GM19035 (cell line): ENCODE results near the gene GPHN.
"Not testable (repeated sequence)": the region's sequence is repeated elsewhere in the genome, so short reads cannot be mapped to it uniquely, and the experiment has no call there.

ENCODE experiments used
- ATAC-seq: cut with Tn5 transposase; IDR thresholded peaks from one replicate; pipeline ENCODE4 v1.9.1; 2021; ENCODE audit not compliant: unreplicated experiment

Gene GPHN

GRCh38 chr14:66501592-66501991 lies 6.4 kb upstream of the GPHN start:
- ATAC-seq, result no peak

- ATAC-seq, result not testable (repeated sequence)
These were observed 5.1 kb upstream of the GPHN start for GRCh38 chr14:66502836-66503235.

- ATAC-seq, result no peak
These were observed 4.4 kb upstream of the GPHN start for GRCh38 chr14:66503532-66503931.

GRCh38 chr14:66507181-66507721 lies 696 bp upstream of the GPHN start:
- peak; percentile 23 for ATAC-seq

- ATAC-seq, result no peak
These were observed 549 bp downstream of the GPHN start for GRCh38 chr14:66508547-66508845.

GRCh38 chr14:66508846-66509621 lies 1.1 kb downstream of the GPHN start:
- ATAC-seq, result peak; percentile 34

- no peak for ATAC-seq
These were observed 1.9 kb downstream of the GPHN start for GRCh38 chr14:66509874-66510273.

GRCh38 chr14:66511849-66512248 lies 3.9 kb downstream of the GPHN start:
- ATAC-seq, result no peak

GRCh38 chr14:66514213-66514612 lies 6.3 kb downstream of the GPHN start:
- no peak for ATAC-seq

GRCh38 chr14:66530526-66530925 lies 22.6 kb downstream of the GPHN start:
- ATAC-seq, result no peak

- no peak for ATAC-seq
These were observed 31.1 kb downstream of the GPHN start for GRCh38 chr14:66539034-66539433.

- no peak for ATAC-seq
These were observed 32.1 kb downstream of the GPHN start for GRCh38 chr14:66540038-66540437.

GRCh38 chr14:66541627-66542026 lies 33.7 kb downstream of the GPHN start:
- ATAC-seq, result no peak

- no peak for ATAC-seq
These were observed 36.0 kb downstream of the GPHN start for GRCh38 chr14:66543996-66544395.

- not testable (repeated sequence) for ATAC-seq
These were observed 37.2 kb downstream of the GPHN start for GRCh38 chr14:66545191-66545590.

- not testable (repeated sequence) for ATAC-seq
These were observed 37.8 kb downstream of the GPHN start for GRCh38 chr14:66545751-66546150.

- no peak for ATAC-seq
These were observed 55.8 kb downstream of the GPHN start for GRCh38 chr14:66563731-66564130.

GRCh38 chr14:66568220-66568619 lies 60.3 kb downstream of the GPHN start:
- no peak for ATAC-seq

- no peak for ATAC-seq
These were observed 64.9 kb downstream of the GPHN start for GRCh38 chr14:66572826-66573225.

GRCh38 chr14:66575014-66575413 lies 67.1 kb downstream of the GPHN start:
- ATAC-seq, result no peak

- ATAC-seq, result no peak
These were observed 68.0 kb downstream of the GPHN start for GRCh38 chr14:66575939-66576338.

- ATAC-seq, result not testable (repeated sequence)
These were observed 79.8 kb downstream of the GPHN start for GRCh38 chr14:66587753-66588152.

- no peak for ATAC-seq
These were observed 87.4 kb downstream of the GPHN start for GRCh38 chr14:66595394-66595793.
